Fibroblast of skin of right biceps (primary cell): ENCODE results near the gene KIRREL3.

Experiments
- DNase-seq: peaks from one replicate; pipeline ENCODE4 v3.0.0-alpha.2; 2013

KIRREL3 gene

GRCh38 chr11:126863294-126863997, 137.1 kb downstream of the KIRREL3 start:
- no peak for DNase-seq

GRCh38 chr11:126862664-126863243, 137.8 kb downstream of the KIRREL3 start:
- no peak for DNase-seq

- DNase-seq, result no peak
Observed at GRCh38 chr11:126861796-126862459, 138.6 kb downstream of the KIRREL3 start.

- DNase-seq, result peak; percentile 71
Observed at GRCh38 chr11:126857860-126858808, 142.4 kb downstream of the KIRREL3 start.

GRCh38 chr11:126855536-126855935, 145.0 kb downstream of the KIRREL3 start:
- DNase-seq, result no peak

GRCh38 chr11:126853732-126854131, 146.8 kb downstream of the KIRREL3 start:
- no peak for DNase-seq

GRCh38 chr11:126844789-126845188, 155.8 kb downstream of the KIRREL3 start:
- DNase-seq, result no peak

GRCh38 chr11:126843096-126843495, 157.5 kb downstream of the KIRREL3 start:
- DNase-seq, result no peak

- no peak for DNase-seq
Observed at GRCh38 chr11:126841999-126842398, 158.6 kb downstream of the KIRREL3 start.

GRCh38 chr11:126840975-126841374, 159.6 kb downstream of the KIRREL3 start:
- no peak for DNase-seq

GRCh38 chr11:126840201-126840886, 160.2 kb downstream of the KIRREL3 start:
- peak; percentile 66 for DNase-seq

- peak; percentile 14 for DNase-seq
Observed at GRCh38 chr11:126839496-126839895, 161.1 kb downstream of the KIRREL3 start.

- no peak for DNase-seq
Observed at GRCh38 chr11:126838779-126839178, 161.8 kb downstream of the KIRREL3 start.

GRCh38 chr11:126837581-126837980, 163.0 kb downstream of the KIRREL3 start:
- DNase-seq, result no peak

GRCh38 chr11:126834573-126834972, 166.0 kb downstream of the KIRREL3 start:
- no peak for DNase-seq

GRCh38 chr11:126834149-126834548, 166.4 kb downstream of the KIRREL3 start:
- peak; percentile 96 for DNase-seq

- no peak for DNase-seq
Observed at GRCh38 chr11:126833065-126833464, 167.5 kb downstream of the KIRREL3 start.

GRCh38 chr11:126832387-126832786, 168.2 kb downstream of the KIRREL3 start:
- no peak for DNase-seq

- peak; percentile 40 for DNase-seq
Observed at GRCh38 chr11:126830216-126830806, 170.3 kb downstream of the KIRREL3 start.

- no peak for DNase-seq
Observed at GRCh38 chr11:126829716-126830115, 170.9 kb downstream of the KIRREL3 start.

- no peak for DNase-seq
Observed at GRCh38 chr11:126824035-126824607, 176.4 kb downstream of the KIRREL3 start.

GRCh38 chr11:126823274-126823673, 177.3 kb downstream of the KIRREL3 start:
- no peak for DNase-seq
